Measurements from ENCODE around the gene EIF2D. TPM values are rescaled to one million over a fixed set of nuclear protein-coding genes. Genes with fewer than 3 reads are reported as not detected.

Gene EIF2D
- total RNA-seq, 1 donor from 2014 or later, result 65.4 TPM

GRCh38 chr1:206609229-206609991 lies 2.9 kb downstream of the EIF2D start:
- H3K27me3 Mint-ChIP-seq, result no peaks in the 10 kb centered on the region
- CTCF ChIA-PET, result interaction anchor here (0.9 to 4.6 kb wide), 11 partner anchors 17 to 890 kb away, joined by 3 to 23 read pairs (median 4); no protein-coding TSS in a partner anchor
- intact Hi-C loops (cut with micrococcal nuclease), result no loop called here
- peaks cover 30% of the 10 kb centered on the region for H3K4me1 Mint-ChIP-seq
- H3K36me3 Mint-ChIP-seq (ENCODE audit: low read depth), result peaks cover 58% of the 10 kb centered on the region
- peak overlapping the region; percentile 30 for H3K4me3 Mint-ChIP-seq
- POLR2A ChIA-PET, result interaction anchor here (0.7 to 3.5 kb wide), 2 partner anchors 65 to 138 kb away, joined by 3 to 15 read pairs; partner anchors contain the start of gene IKBKE
- no peak for TF ChIP-seq CTCF (IDR thresholded peaks at IDR 0.05)
- peak overlapping the region; percentile 86 for H3K27ac Mint-ChIP-seq
- DNase-seq, result no peak
- H3K9me3 Mint-ChIP-seq, result no peaks in the 10 kb centered on the region
- no peak for ATAC-seq (ENCODE audit: low read depth)

GRCh38 chr1:206608108-206608698 lies 4.1 kb downstream of the EIF2D start:
- Mint-ChIP-seq H3K9me3 (no peaks in the 10 kb centered on the region), H3K4me1 (peaks cover 30% of the 10 kb centered on the region), H3K36me3 (ENCODE audit: low read depth) (peaks cover 69% of the 10 kb centered on the region), H3K27ac (peak overlapping the region; percentile 86), H3K27me3 (no peaks in the 10 kb centered on the region), H3K4me3 (no peak overlapping the region)
- CTCF ChIA-PET, result interaction anchor here (0.5 to 4.6 kb wide), 12 partner anchors 15 to 374 kb away, joined by 3 to 23 read pairs (median 4); no protein-coding TSS in a partner anchor
- DNase-seq, result peak; percentile 32
- intact Hi-C loops (cut with micrococcal nuclease), result loop anchor here (1.0 kb wide), 2 partner anchors 56 to 374 kb away; no protein-coding TSS in a partner anchor
- POLR2A ChIA-PET, result no interaction called here
- TF ChIP-seq CTCF (IDR thresholded peaks at IDR 0.05), result peak; percentile 29
- ATAC-seq (ENCODE audit: low read depth), result no peak

- H3K36me3 Mint-ChIP-seq (ENCODE audit: low read depth), result peaks cover 78% of the 10 kb centered on the region
- intact Hi-C loops (cut with micrococcal nuclease), result no loop called here
These were observed 5.4 kb downstream of the EIF2D start for GRCh38 chr1:206606867-206607266.

GRCh38 chr1:206604861-206605260 lies 7.4 kb downstream of the EIF2D start:
- ATAC-seq (ENCODE audit: low read depth), result no peak
- Mint-ChIP-seq H3K9me3 (no peaks in the 10 kb centered on the region), H3K27me3 (no peaks in the 10 kb centered on the region), H3K36me3 (ENCODE audit: low read depth) (peaks cover 85% of the 10 kb centered on the region), H3K4me3 (no peak overlapping the region), H3K27ac (no peak overlapping the region), H3K4me1 (peaks cover 12% of the 10 kb centered on the region)
- no peak for TF ChIP-seq CTCF (IDR thresholded peaks at IDR 0.05)
- CTCF ChIA-PET, result interaction anchor here (0.9 kb wide), 1 partner anchor 377 kb away, joined by 3 read pairs; no protein-coding TSS in a partner anchor
- intact Hi-C loops (cut with micrococcal nuclease), result no loop called here
- POLR2A ChIA-PET, result no interaction called here
- DNase-seq, result no peak

More at GRCh38 chr1:206606867-206607266, 5.4 kb downstream of the EIF2D start:
- H3K27ac Mint-ChIP-seq, result no peak overlapping the region
- H3K27me3 Mint-ChIP-seq, result no peaks in the 10 kb centered on the region
- TF ChIP-seq CTCF (IDR thresholded peaks at IDR 0.05), result no peak
- ATAC-seq (ENCODE audit: low read depth) (no peak), DNase-seq (no peak)
- ChIA-PET POLR2A (no interaction called here), CTCF (interaction anchor here (0.9 to 3.7 kb wide), 6 partner anchors 16 to 375 kb away, joined by 3 to 20 read pairs (median 4); no protein-coding TSS in a partner anchor)
- no peak overlapping the region for H3K4me3 Mint-ChIP-seq
- peaks cover 25% of the 10 kb centered on the region for H3K4me1 Mint-ChIP-seq
- no peaks in the 10 kb centered on the region for H3K9me3 Mint-ChIP-seq

- intact Hi-C loops (cut with micrococcal nuclease), result no loop called here
- H3K27me3 Mint-ChIP-seq, result no peaks in the 10 kb centered on the region
- CTCF ChIA-PET, result no interaction called here
- no peak for TF ChIP-seq CTCF (IDR thresholded peaks at IDR 0.05)
- no peak overlapping the region for H3K27ac Mint-ChIP-seq
- H3K36me3 Mint-ChIP-seq (ENCODE audit: low read depth), result peaks cover 86% of the 10 kb centered on the region
- no peak for DNase-seq
- ATAC-seq (ENCODE audit: low read depth), result no peak
- no peak overlapping the region for H3K4me3 Mint-ChIP-seq
- POLR2A ChIA-PET, result no interaction called here
- no peaks in the 10 kb centered on the region for H3K4me1 Mint-ChIP-seq
- H3K9me3 Mint-ChIP-seq, result no peaks in the 10 kb centered on the region
These were observed 11.7 kb downstream of the EIF2D start for GRCh38 chr1:206600527-206600926.

Measured in activated B cell treated with CpG ODN at 0.5 μM for 24 hours (primary cell).